H9 (cell line): ENCODE data around the gene F12. TPM values are rescaled to one million over a fixed set of nuclear protein-coding genes. Genes with fewer than 3 reads are reported as not detected.
A peak's percentile ranks its signal among the peaks of the same experiment; 100 is the strongest.

ENCODE experiments used
- DNase-seq: peaks from one replicate; pipeline ENCODE4 v3.0.0-alpha.2; 2017
- H2AFZ ChIP-seq: one replicate; pipeline ENCODE4 v1.6.1; 2013; ENCODE audit warnings: mild to moderate bottlenecking, low read length, control low read depth, moderate library complexity
- H2AK5ac ChIP-seq: 2 replicates; pipeline ENCODE4 v1.6.1; 2013; ENCODE audit warnings: low read length, control low read depth, mixed read lengths; ENCODE audit not compliant: insufficient read length
- H2BK120ac ChIP-seq: one replicate; pipeline ENCODE4 v1.6.1; 2013; ENCODE audit warnings: low read depth, mild to moderate bottlenecking, low read length, control low read depth, inconsistent platforms; ENCODE audit not compliant: poor library complexity, severe bottlenecking
- H2BK12ac ChIP-seq: 2 replicates; pipeline ENCODE4 v1.6.1; 2013; ENCODE audit warnings: low read length, control low read depth, mixed read lengths, low read depth; ENCODE audit not compliant: insufficient read length
- H2BK15ac ChIP-seq: 2 replicates; pipeline ENCODE4 v1.6.1; 2013; ENCODE audit warnings: low read depth, low read length, control low read depth
- H2BK20ac ChIP-seq: one replicate; pipeline ENCODE4 v1.6.1; 2013; ENCODE audit warnings: low read depth, mild to moderate bottlenecking, low read length, control low read depth, inconsistent platforms; ENCODE audit not compliant: poor library complexity, severe bottlenecking
- H2BK5ac ChIP-seq: 2 replicates; pipeline ENCODE4 v1.6.1; 2013; ENCODE audit warnings: low read length, control low read depth, mixed read lengths; ENCODE audit not compliant: insufficient read length
- H3K14ac ChIP-seq: 2 replicates; pipeline ENCODE4 v1.6.1; 2013; ENCODE audit warnings: low read length, control low read depth; ENCODE audit not compliant: insufficient read depth
- H3K18ac ChIP-seq: 2 replicates; pipeline ENCODE4 v1.6.1; 2013; ENCODE audit warnings: low read depth, mild to moderate bottlenecking, mixed read lengths, low read length, control low read depth; ENCODE audit not compliant: insufficient read length
- H3K23ac ChIP-seq: 2 replicates; pipeline ENCODE4 v1.6.1; 2013; ENCODE audit warnings: low read length, control low read depth, mixed read lengths, low read depth; ENCODE audit not compliant: insufficient read length
- H3K23me2 ChIP-seq: 2 replicates; pipeline ENCODE4 v1.6.1; 2013; ENCODE audit warnings: low read depth, mild to moderate bottlenecking, mixed read lengths, low read length, control low read depth; ENCODE audit not compliant: insufficient read length, poor library complexity, severe bottlenecking
- H3K27ac ChIP-seq: 2 replicates; pipeline ENCODE4 v1.5.1; 2013; ENCODE audit warnings: low read length, control low read depth, mixed read lengths, low read depth; ENCODE audit not compliant: insufficient read length
- H3K27me3 ChIP-seq: 2 replicates; pipeline ENCODE4 v1.6.1; 2013; ENCODE audit warnings: low read length, control low read depth, inconsistent platforms; ENCODE audit not compliant: insufficient read depth
- H3K4ac ChIP-seq: 2 replicates; pipeline ENCODE4 v1.6.1; 2013; ENCODE audit warnings: low read depth, mild to moderate bottlenecking, control low read depth, inconsistent platforms, low read length, moderate library complexity
- H3K4me1 ChIP-seq: 2 replicates; pipeline ENCODE4 v1.6.1; 2013; ENCODE audit warnings: low read length, control low read depth, inconsistent platforms; ENCODE audit not compliant: insufficient read depth
- H3K4me2 ChIP-seq: 2 replicates; pipeline ENCODE4 v1.6.1; 2013; ENCODE audit warnings: low read length, control low read depth, mixed read lengths; ENCODE audit not compliant: insufficient read length, insufficient read depth
- H3K56ac ChIP-seq: 2 replicates; pipeline ENCODE4 v1.6.1; 2013; ENCODE audit warnings: low read depth, mild to moderate bottlenecking, mixed read lengths, low read length, control low read depth; ENCODE audit not compliant: insufficient read length
- H3K79me1 ChIP-seq: 2 replicates; pipeline ENCODE4 v1.6.1; 2013; ENCODE audit warnings: low read depth, mild to moderate bottlenecking, moderate library complexity, low read length, control low read depth, inconsistent platforms; ENCODE audit not compliant: insufficient read depth, poor library complexity, severe bottlenecking
- H3K79me2 ChIP-seq: 2 replicates; pipeline ENCODE4 v1.6.1; 2013; ENCODE audit warnings: low read length, control low read depth, inconsistent platforms; ENCODE audit not compliant: insufficient read depth
- H3K9ac ChIP-seq: 2 replicates; pipeline ENCODE4 v1.6.1; 2013; ENCODE audit warnings: low read length, control low read depth, mixed read lengths; ENCODE audit not compliant: insufficient read length; ENCODE audit errors: extremely low read depth
- H3K9me3 ChIP-seq: one replicate; pipeline ENCODE4 v1.6.1; 2013; ENCODE audit warnings: low read depth, low read length, inconsistent platforms; ENCODE audit not compliant: control insufficient read depth
- H3T11ph ChIP-seq: one replicate; pipeline ENCODE4 v1.6.1; 2013; ENCODE audit warnings: mild to moderate bottlenecking, low read length, control low read depth, inconsistent platforms
- H4K20me1 ChIP-seq: one replicate; pipeline ENCODE4 v1.6.1; 2013; ENCODE audit not compliant: control insufficient read depth, insufficient read length, insufficient read depth
- H4K5ac ChIP-seq: 2 replicates; pipeline ENCODE4 v1.6.1; 2013; ENCODE audit warnings: low read depth, mild to moderate bottlenecking, mixed read lengths, low read length, control low read depth; ENCODE audit not compliant: insufficient read length
- H4K8ac ChIP-seq: replicated peaks from 2 replicates; pipeline ENCODE4 v1.6.1; 2013; ENCODE audit warnings: low read length, control low read depth, mixed read lengths, low read depth; ENCODE audit not compliant: insufficient read length
- H4K91ac ChIP-seq: 2 replicates; pipeline ENCODE4 v1.6.1; 2013; ENCODE audit warnings: low read depth, mild to moderate bottlenecking, moderate library complexity, mixed read lengths, low read length, control low read depth; ENCODE audit not compliant: insufficient read length
- H3K27ac Mint-ChIP-seq, 3 experiments: 2 replicates in 2 of 3; 3 replicates in 1 of 3; pipeline ENCODE4 v1.8.0; 2020 to 2021; ENCODE audit warnings: mixed read lengths in 3 of 3, mild to moderate bottlenecking in 1 of 3, moderate library complexity in 1 of 3
- H3K27me3 Mint-ChIP-seq: 2 replicates; pipeline ENCODE4 v1.8.0; 2021; ENCODE audit warnings: low read depth, mild to moderate bottlenecking, moderate library complexity, mixed read lengths
- H3K36me3 Mint-ChIP-seq, 3 experiments: 2 replicates in 2 of 3; 3 replicates in 1 of 3; pipeline ENCODE4 v1.8.0; 2020 to 2021; ENCODE audit warnings: low read depth in 3 of 3, mixed read lengths in 3 of 3; ENCODE audit not compliant: insufficient read depth in 1 of 3
- H3K4me1 Mint-ChIP-seq, 2 experiments: 2 replicates each; pipeline ENCODE4 v1.8.0; 2020; ENCODE audit warnings: mixed read lengths in 2 of 2
- H3K4me3 Mint-ChIP-seq, 2 experiments: 2 replicates in 1 of 2; 3 replicates in 1 of 2; pipeline ENCODE4 v1.8.0; 2020 to 2021; ENCODE audit warnings: mild to moderate bottlenecking in 2 of 2, mixed read lengths in 2 of 2, moderate library complexity in 1 of 2
- H3K9me3 Mint-ChIP-seq, 2 experiments: 2 replicates in 1 of 2; 3 replicates in 1 of 2; pipeline ENCODE4 v1.8.0; 2020; ENCODE audit warnings: mild to moderate bottlenecking in 2 of 2, mixed read lengths in 2 of 2, moderate library complexity in 1 of 2
- WGBS: extraction: QIAGEN DNeasy Blood & Tissue Kit; methylation state at CpG from one replicate; pipeline ENCODE4 v1.1.7; 2013; ENCODE audit warnings: missing lambda C conversion rate, low lambda C conversion rate, mixed read lengths; ENCODE audit not compliant: insufficient read length; ENCODE audit errors: extremely low coverage; 5-methylcytosine and 5-hydroxymethylcytosine counted together
- total RNA-seq: library from RNA; stranded (reverse); gene quantifications from 2 replicates; pipeline ENCODE4 v1.2.1, GENCODE V29; 2021
- TF ChIP-seq, protein P1 (sequence below): fragments of 200-600 bp; sonication (generic); conservative IDR thresholded peaks from 3 replicates; pipeline ENCODE4 v1.8.0; 2021; ENCODE audit warnings: antibody characterized with exemption, mild to moderate bottlenecking

Gene F12
- total RNA-seq, 1 experiment from 2014 or later, result 3.5 TPM

DNA sequence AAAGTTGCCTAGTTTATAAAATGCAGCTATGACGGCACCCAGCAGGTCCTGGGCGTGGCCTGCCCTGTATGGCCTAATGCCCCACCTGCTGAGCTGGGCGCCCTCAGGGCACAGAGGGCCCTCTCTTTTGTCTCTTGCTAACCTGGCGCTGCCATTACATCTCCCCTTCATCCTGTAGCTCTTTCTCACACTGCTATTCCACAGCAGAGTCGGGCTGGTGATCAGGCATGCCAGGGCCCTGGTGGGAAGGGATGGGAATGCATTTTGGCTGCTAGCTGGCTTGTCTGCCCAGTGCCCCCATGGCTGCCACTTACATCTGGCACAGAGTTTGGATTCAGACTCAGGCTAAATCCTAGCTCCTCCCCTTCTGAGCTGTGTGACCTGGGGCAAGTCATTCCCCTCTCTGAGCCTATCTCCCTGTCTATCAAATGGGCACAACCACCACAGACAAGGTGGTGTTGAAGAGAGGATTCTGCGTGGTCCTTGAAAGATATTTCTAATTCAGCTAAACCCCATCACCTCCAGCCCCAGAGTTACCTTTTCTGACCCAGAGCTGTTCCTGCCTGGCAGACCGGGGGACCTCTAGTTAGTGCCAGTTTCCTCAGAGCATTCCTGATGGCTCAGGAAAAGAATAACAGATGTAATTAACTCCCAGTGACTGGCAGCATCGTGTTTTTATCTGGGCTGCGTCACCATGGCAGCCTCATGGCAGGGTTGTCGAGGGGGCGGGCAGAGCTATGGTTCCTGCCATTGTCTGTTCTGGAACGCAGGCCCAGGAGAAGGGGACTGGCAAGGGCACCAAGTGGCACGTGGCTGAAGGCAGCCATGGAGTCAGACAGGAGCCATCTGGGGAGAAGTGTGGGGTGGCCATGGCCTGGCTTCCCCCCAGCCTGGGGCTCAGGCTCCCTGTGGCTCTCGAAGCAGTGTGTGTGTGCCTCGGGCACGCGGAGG is 43.6 kb upstream of the F12 start:
- Mint-ChIP-seq H3K36me3 (peaks cover 11 to 30% (median 19%) of the 10 kb centered on the region in 3 experiments), H3K4me3 (peak overlapping the region; percentile 49 to 71; a peak in 4 of 5 replicates), H3K27me3 (peaks cover 33% of the 10 kb centered on the region), H3K27ac (no peak overlapping the region), H3K4me1 (peaks cover 40 to 43% of the 10 kb centered on the region in 2 experiments), H3K9me3 (no peaks in the 10 kb centered on the region; a peak in 1 of 5 replicates)
- no peaks in the 10 kb centered on the region for H4K20me1 ChIP-seq
- WGBS, result no CpG with 5 or more reads among the region's 17 CpGs
- no peak overlapping the region for H2BK5ac ChIP-seq
- no peak overlapping the region for H2BK15ac ChIP-seq
- H2AK5ac ChIP-seq, result no peak overlapping the region
- H3K23me2 ChIP-seq, result peaks cover 14% of the 10 kb centered on the region
- no peaks in the 10 kb centered on the region for H3K9me3 ChIP-seq
- H3K27ac ChIP-seq, result no peak overlapping the region
- H3K23ac ChIP-seq, result no peak overlapping the region
- no peak overlapping the region for H3K9ac ChIP-seq
- TF ChIP-seq, protein P1, sequence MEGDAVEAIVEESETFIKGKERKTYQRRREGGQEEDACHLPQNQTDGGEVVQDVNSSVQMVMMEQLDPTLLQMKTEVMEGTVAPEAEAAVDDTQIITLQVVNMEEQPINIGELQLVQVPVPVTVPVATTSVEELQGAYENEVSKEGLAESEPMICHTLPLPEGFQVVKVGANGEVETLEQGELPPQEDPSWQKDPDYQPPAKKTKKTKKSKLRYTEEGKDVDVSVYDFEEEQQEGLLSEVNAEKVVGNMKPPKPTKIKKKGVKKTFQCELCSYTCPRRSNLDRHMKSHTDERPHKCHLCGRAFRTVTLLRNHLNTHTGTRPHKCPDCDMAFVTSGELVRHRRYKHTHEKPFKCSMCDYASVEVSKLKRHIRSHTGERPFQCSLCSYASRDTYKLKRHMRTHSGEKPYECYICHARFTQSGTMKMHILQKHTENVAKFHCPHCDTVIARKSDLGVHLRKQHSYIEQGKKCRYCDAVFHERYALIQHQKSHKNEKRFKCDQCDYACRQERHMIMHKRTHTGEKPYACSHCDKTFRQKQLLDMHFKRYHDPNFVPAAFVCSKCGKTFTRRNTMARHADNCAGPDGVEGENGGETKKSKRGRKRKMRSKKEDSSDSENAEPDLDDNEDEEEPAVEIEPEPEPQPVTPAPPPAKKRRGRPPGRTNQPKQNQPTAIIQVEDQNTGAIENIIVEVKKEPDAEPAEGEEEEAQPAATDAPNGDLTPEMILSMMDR, result peak; percentile 22; the same call in 1 of the 3 replicates
- H3K79me1 ChIP-seq, result no peaks in the 10 kb centered on the region
- H4K91ac ChIP-seq, result no peak overlapping the region
- H3K56ac ChIP-seq, result no peak overlapping the region
- no peak overlapping the region for H2BK120ac ChIP-seq
- peaks cover 4% of the 10 kb centered on the region; the same call in 1 of the 2 replicates for H3K27me3 ChIP-seq
- H2BK12ac ChIP-seq, result no peak overlapping the region
- H3K18ac ChIP-seq, result no peak overlapping the region
- H4K8ac ChIP-seq, result no peak overlapping the region
- no peaks in the 10 kb centered on the region for H3K79me2 ChIP-seq
- no peak for DNase-seq
- no peaks in the 10 kb centered on the region for H3K4me1 ChIP-seq
- no peak overlapping the region for H3K4me2 ChIP-seq
- no peak overlapping the region for H2BK20ac ChIP-seq
- H3K14ac ChIP-seq, result no peak overlapping the region
- H3T11ph ChIP-seq, result no peak overlapping the region
- H4K5ac ChIP-seq, result no peak overlapping the region
- no peak overlapping the region for H2AFZ ChIP-seq
- no peak overlapping the region for H3K4ac ChIP-seq
